HG03196 (cell line): ENCODE data around the gene C12orf42.
"Not testable (repeated sequence)": the region's sequence is repeated elsewhere in the genome, so short reads cannot be mapped to it uniquely, and the experiment has no call there.

Source experiments
- ATAC-seq: cut with Tn5 transposase; IDR thresholded peaks from one replicate; pipeline ENCODE4 v1.9.1; 2021; ENCODE audit not compliant: unreplicated experiment

The C12orf42 gene

DNA sequence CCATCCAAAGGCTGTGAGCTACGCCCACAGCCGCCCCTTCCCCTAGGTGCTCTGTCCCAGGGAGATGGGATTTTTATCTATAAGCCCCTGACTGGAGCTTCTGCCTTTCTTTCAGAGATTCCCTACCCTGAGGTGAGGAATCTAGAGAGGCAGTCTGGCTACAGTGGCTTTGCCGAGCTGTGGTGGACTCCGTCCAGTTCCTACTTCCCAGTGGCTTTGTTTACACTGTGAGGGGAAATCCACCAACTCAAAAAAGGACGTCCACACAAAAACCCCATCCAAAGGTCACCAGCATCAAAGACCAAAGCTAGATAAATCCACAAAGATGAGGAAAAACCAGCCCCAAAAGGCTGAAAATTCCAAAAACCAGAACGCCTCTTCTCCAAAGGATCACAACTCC lies 70.1 kb downstream of the C12orf42 start:
- ATAC-seq, result not testable (repeated sequence)

DNA sequence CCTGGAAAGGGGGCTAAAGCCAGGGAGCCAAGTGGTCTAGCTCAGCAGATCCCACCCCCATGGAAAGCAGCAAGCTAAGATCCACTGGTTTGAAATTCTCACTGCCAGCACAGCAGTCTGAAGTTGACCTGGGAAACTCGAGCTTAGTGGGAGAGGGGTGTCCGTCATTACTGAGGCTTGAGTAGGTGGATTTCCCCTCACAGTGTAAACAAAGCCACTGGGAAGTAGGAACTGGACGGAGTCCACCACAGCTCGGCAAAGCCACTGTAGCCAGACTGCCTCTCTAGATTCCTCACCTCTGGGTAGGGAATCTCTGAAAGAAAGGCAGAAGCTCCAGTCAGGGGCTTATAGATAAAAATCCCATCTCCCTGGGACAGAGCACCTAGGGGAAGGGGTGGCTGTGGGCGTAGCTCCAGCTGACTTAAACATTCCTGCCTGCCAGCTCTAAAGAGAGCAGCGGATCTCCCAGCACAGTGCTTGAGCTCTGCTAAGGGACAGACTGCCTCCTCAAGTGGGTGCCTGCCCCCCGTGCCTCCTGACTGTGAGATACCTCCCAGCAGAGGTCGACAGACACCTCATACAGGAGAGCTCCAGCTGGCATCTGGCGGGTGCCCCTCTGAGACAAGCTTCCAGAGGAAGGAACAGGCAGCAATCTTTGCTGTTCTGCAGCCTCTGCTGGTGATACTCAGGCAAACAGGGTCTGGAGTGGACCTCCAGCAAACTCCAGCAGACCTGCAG lies 70.8 kb downstream of the C12orf42 start:
- not testable (repeated sequence) for ATAC-seq

DNA sequence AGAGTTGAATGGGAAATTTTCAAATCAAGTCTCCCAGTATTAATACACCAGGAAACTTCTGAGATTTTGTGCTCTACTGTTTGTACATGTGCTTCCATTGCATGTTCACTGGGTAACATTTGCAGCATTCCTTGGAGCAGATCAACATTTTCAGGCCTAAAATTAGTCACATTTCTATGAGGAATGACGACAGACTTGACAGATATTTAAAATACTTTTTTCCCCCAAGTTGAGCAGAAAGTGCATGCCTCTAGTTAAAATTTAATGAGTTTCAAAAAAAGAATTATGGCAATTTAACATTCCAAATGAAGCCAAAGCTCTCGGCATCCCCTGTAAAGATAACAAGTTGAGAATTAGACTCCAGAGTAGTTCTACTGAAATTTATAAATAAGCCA lies 72.3 kb downstream of the C12orf42 start:
- ATAC-seq, result no peak

DNA sequence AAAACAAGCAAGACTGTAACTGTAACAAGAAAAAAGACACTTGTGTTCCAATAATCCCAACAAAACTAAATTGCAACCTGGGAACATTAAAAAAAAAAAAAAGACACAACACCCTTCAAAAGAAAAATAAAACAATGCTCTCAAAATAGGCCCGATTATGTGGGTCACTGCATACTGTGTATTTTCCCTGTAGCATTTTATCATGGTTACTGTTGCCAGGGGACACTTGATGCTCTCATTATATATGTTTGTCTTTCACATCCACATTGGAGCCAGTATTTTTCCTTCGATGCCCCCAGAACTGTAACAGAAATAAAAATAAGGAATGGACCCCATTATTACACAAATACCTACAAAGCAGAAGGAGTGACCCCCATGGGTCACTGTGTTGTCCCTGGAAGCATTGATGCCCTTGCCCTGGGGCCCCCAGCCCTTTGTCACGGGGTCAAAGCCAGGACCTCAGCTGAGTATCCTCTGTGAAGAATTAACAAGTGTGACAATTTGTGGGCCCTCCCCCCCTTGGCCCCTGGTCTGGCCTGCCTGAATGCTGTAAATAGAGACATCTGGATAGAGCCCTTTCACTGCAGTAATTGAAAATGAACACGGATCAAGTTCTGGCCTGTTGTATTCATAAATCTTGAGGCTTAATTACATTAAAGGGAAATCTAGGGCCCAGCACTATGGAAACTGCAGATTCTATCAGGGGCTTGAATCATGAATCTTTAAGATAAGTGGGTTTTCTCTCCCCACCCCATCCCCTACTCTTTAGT lies 72.8 kb downstream of the C12orf42 start:
- no peak for ATAC-seq

- ATAC-seq, result no peak
Measured at GRCh38 chr12:103422328-103422727, 73.4 kb downstream of the C12orf42 start.

DNA sequence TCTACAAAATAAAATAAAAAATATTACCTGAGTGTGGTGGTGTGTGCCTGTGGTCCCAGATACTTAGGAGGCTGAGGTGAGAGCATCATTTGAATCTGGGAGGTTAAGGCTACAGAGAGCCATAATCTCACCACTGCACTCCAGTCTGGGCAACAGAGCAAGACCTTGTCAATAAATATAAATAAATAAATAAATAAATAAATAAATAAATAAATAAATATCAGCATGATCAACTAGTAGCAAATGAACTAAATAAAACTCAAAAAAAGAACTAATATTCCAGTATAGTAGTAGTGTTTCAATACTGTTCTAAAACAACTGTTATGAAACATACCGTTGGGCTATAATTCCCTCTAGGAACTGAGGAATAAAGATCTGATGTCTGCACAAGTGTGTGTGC lies 74.4 kb downstream of the C12orf42 start:
- ATAC-seq, result no peak

DNA sequence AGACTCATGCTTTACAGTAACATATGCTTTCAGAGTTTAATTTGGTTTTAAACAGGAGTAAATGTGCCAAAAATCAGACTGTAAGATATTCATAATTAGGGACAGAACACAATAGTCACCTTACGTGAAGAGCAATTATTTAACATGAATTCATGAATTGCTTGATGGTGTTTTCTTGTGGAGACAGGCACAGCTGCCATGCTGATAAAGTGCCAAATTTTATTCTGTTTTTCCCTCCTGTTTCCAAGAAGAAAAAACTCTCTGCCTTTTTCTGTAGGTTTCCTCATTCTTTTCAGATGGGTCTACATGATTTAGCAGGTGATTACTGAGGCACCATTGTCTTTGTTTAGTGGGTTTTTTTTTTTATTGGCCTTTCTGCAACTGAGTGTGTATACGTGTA lies 80.1 kb downstream of the C12orf42 start:
- ATAC-seq, result no peak

DNA sequence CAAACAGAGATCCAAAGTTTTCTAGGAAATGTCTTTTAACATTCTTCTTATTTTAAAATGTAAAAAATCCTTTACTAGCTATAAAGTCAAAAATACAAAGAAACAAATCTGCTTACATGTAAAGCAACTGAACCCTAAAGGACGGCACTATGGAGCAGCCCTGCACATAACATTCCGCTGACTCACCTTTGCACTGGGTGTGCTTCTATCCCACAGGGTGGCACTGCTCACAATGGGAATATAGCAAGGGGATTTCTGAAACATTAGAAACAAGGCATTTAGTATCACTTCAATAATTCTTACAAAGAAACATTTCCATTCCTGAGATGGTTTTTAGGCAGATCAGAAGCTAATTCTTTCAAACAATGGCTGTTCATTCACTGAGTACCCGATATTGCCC lies 94.3 kb downstream of the C12orf42 start:
- no peak for ATAC-seq

DNA sequence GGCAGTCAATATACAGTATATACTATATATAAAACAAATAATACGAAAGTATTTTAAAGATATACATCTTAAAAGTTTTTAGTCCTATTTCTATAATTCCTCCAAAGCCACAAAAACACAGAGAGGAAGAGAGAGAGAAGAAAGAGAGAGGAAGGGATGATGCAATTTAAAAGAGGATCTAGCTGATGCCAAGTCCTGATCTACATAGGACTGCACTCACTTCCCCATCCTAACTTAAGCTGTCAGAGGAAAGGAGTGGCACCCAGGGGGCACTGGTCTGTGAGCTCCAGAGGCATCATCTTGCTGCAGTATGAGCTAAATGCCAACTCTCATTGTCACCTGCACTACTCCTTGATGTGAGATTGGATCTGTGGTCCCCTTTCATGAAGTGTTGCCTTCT lies 95.8 kb downstream of the C12orf42 start:
- no peak for ATAC-seq

- ATAC-seq, result no peak
Measured at GRCh38 chr12:103397536-103397935, 98.2 kb downstream of the C12orf42 start.

- ATAC-seq, result peak; percentile 94
Measured at GRCh38 chr12:103392722-103393121, 103.0 kb downstream of the C12orf42 start.

GRCh38 chr12:103391103-103391502 lies 104.7 kb downstream of the C12orf42 start:
- ATAC-seq, result no peak

GRCh38 chr12:103387385-103387784 lies 108.4 kb downstream of the C12orf42 start:
- ATAC-seq, result no peak

DNA sequence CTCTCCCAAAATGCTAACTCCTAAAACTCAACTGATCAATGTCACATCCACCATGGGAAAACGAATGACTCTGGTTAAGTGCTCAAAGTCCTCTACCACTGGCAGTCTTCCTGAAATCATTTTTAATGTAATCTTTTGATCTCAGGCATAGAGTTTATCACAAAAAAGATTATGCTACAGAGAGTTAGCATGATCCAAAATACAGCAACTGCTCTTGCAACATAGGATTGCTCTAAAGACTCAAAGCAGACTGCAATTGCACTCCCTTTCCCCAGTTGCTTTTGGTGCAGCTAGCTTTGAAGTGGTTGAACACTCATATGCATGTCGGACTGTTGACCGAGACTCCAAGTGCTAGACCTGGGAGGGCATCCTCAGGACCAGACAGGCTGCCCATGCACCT lies 109.3 kb downstream of the C12orf42 start:
- ATAC-seq, result no peak

GRCh38 chr12:103382736-103383346 lies 112.9 kb downstream of the C12orf42 start:
- no peak for ATAC-seq

DNA sequence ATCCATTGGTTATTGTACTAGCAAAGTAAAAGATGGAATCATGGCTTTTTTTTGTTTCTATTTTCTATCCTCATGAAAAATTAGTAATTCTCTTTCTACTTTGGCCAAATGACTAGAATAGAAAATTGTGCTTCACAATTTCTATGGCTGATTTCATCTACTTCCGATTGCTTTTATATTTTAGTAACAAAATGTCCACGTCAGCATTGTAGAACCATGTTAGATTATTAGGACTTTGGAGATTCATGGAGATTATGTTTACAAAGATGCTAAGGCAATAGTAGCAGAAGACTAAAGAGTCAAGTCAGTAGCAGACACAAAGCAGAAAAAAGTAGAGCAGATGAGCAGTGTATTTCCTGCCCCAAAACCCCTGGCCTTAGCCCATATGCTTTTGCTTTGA lies 113.6 kb downstream of the C12orf42 start:
- ATAC-seq, result no peak

GRCh38 chr12:103379670-103380069 lies 116.1 kb downstream of the C12orf42 start:
- ATAC-seq, result no peak

- ATAC-seq, result no peak
Measured at GRCh38 chr12:103373088-103373523, 122.7 kb downstream of the C12orf42 start.

- peak; percentile 87 for ATAC-seq
Measured at GRCh38 chr12:103369929-103370328, 125.8 kb downstream of the C12orf42 start.

- no peak for ATAC-seq
Measured at GRCh38 chr12:103368167-103368566, 127.6 kb downstream of the C12orf42 start.

GRCh38 chr12:103354403-103354802 lies 141.4 kb downstream of the C12orf42 start:
- ATAC-seq, result no peak

DNA sequence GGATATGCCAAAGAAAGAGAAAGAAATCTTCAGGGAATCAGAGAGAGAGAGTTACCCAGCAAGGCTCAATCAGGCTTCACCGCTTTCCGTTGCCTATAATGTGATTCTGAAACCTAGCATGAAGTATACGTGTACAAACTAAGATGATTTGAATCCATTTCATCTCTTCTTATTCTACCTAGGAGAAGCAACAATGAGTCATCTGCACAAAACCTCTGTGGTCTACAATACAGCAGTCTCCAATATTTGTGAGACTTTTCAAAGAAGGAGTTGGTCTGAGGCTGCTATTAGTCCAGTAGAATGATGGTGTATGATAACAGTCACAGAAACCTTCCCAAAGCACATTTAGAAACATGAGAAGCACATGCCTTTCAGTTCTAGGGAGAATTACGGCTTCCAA lies 141.9 kb downstream of the C12orf42 start:
- ATAC-seq, result no peak
